HG03066 (cell line): ENCODE results near the gene GABBR2.

Experiments used
- ATAC-seq: cut with Tn5 transposase; IDR thresholded peaks from one replicate; pipeline ENCODE4 v1.9.1; 2021; ENCODE audit warnings: low read depth; ENCODE audit not compliant: unreplicated experiment

GABBR2 gene

GRCh38 chr9:98418578-98419259 lies 290.0 kb downstream of the GABBR2 start:
- ATAC-seq, result no peak

GRCh38 chr9:98416294-98417248 lies 292.2 kb downstream of the GABBR2 start:
- no peak for ATAC-seq

GRCh38 chr9:98415782-98416181 lies 293.0 kb downstream of the GABBR2 start:
- ATAC-seq, result no peak

- ATAC-seq, result no peak
Measured at GRCh38 chr9:98413084-98413483, 295.7 kb downstream of the GABBR2 start.

DNA sequence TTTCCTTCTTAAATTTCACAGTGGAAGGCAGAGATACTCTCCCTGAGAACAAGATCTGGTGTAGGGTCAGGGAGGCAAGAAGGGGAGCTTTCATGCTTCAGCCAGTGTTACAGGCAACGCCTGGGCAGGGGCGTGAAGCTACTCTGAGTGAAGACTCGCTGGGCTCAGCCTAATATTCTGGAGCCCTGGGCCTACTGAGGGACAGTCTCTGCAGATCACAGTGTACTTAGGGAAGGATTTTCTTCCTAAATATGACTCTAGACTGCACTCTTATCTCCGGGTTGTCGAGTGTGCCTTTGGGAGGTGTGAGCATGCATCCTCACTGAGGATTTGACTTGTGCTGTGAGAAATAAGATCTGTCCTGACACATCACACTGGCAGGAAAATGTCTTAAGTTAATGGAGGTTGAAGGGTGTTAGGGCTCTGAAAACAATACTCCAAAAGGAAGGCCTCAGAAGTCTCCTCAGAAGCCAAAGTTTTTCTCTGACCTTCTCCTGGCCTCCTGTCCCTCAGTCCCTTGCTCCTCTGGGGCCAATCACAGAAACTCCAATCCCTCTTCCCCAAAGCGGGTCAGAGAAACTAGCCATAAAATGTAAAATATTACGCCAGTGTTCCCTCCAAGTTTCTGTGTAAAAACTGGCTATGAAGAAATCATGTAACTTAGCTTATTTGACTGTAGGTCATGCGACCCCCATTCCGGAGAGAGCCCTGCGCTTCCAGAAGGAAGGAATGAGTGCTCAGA lies 296.5 kb downstream of the GABBR2 start:
- no peak for ATAC-seq

DNA sequence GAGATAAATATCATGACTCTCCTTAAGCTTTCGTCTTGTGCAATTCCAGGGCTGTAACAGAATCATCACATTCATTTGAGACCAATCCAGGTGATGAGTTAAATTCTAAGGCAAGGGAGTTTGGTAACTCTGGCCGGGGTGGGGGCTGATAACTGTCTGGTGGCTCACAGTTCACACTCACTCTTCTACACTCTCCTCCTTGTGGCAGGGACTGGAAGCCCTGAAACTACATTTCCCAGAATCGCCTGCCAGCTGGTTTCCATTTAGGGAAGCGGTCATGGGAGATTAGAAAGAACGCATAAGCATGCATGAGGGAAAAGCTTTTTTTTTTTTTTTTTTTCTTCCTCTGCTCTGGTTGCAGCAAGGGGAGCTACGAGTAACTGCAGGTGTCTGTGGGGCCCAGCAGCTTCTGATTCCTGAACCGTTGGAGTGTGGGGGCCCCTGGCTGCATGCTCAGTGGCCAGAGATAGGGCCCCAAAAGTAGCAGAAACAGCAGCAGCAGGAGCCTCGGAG lies 298.5 kb downstream of the GABBR2 start:
- no peak for ATAC-seq

GRCh38 chr9:98409719-98410118 lies 299.0 kb downstream of the GABBR2 start:
- ATAC-seq, result no peak

DNA sequence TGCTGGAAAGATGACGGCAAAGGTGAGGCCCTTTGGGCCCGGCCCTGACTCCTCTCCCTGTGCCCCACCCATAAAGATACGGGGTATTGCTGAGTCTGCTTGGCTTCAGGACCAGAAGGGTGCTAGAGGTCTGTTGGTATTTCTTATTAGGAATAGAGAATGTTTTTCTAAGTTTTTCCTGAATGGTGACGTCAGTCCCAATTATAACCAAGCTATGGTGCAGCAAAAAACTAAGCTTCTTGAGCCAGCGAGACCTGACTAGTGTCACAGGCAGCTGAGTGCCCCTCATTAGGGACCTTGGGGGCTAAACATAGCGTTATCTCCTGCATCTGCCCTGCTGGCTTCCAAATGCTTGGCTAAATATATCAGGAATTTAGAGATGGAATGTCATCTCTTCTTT lies 302.3 kb downstream of the GABBR2 start:
- no peak for ATAC-seq

GRCh38 chr9:98404237-98404636 lies 304.5 kb downstream of the GABBR2 start:
- no peak for ATAC-seq

- ATAC-seq, result no peak
Measured at GRCh38 chr9:98403715-98404114, 305.0 kb downstream of the GABBR2 start.

DNA sequence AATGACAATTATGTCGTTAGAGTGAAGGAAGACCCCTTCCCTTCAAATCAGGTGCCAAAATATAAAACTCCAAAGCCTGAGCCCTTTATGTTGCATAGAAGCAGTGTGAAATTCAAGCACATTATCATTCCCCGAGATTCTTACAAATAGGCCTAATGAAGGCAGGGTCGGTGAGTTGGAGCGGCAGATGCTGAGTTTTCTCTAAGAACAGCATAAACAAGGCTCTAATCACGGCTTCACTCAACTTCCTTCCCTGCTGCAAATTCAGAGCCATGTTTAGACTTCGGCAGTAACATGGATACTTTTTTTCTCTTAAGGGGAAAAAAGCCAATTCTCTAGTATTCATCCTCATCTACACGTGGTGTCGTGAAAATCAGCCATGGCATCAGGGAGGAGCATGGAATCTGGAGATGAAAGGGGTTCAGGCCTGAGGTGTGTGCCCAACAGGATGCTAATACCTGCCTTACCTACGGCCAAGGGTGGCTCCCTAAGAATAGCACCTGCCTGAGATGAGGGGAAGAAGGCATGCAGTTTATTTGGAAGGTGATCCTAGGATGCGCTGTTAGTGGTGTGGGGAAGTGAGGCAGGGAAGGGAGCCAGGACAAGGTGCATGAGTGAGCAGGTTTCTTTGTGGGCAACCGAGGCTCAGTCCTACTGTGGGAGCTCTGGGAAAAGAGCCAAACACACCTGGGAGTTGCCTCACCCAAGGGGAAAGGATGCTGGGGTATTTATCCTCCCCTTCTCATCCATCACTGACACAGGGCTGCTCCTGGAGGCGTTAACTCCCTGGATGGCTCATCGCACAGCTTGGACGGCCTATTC lies 306.5 kb downstream of the GABBR2 start:
- no peak for ATAC-seq

DNA sequence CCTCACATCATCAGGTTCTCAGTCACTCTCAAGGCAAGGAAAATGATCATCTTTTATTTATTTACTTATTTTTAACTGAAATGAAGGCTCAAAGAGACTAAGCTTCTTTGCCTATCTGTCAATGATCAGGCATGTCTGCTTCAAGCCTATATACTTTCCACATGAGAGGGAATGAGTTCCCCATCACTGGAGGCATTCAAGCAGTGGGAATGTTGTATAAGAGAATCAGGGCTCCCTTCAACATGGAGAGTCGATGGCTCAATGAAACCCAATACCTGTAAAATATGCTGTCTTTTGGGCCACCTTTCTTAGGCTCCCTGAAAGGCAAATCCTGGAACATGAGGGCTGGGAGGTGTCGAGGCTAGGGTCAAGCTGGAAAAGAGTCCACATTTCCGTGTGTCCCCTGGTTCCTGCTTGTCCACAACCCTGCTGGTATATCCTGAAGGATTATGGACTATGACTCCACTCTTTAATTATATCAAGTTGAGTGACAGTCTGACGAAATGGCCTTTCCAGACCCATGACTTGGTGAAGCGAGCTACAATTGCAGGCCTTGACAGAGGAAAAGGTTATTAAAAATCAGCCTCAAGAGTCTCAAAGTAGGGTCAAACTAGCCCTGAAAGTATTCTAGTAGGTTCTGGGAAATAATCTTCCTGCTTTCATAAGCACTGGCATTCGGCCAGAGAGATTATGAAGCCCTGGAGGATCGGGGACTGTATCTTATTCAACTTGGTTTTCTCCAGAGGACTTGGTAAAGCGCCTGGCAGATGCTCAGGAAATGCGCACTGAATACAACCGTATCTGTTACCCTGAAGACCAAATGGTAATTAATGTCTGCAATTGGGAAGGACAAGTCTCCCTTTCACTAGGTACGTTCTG lies 307.4 kb downstream of the GABBR2 start:
- ATAC-seq, result no peak

- ATAC-seq, result no peak
Measured at GRCh38 chr9:98399950-98400683, 308.6 kb downstream of the GABBR2 start.

- ATAC-seq, result no peak
Measured at GRCh38 chr9:98396656-98397055, 312.1 kb downstream of the GABBR2 start.

- ATAC-seq, result no peak
Measured at GRCh38 chr9:98396236-98396635, 312.5 kb downstream of the GABBR2 start.

DNA sequence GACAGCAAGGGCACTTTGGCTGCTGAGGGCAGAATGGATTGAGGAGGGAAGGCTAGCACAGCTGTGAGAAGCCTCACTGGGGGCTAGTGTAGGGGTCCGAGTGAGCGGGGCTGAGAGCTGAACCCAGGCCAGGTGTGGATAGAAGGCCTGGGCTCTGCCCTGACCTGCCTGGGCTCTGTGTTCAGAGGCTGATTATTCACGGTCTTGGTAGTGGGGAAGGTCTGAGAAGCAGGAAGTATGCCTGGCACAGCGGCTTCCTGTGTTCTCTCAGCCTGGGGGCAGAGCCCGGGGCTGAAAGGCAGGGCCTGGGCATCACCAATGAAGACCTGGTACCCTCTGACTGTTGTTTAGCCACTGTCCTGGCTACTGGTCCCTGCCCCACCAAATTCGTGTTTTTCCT lies 316.9 kb downstream of the GABBR2 start:
- no peak for ATAC-seq

DNA sequence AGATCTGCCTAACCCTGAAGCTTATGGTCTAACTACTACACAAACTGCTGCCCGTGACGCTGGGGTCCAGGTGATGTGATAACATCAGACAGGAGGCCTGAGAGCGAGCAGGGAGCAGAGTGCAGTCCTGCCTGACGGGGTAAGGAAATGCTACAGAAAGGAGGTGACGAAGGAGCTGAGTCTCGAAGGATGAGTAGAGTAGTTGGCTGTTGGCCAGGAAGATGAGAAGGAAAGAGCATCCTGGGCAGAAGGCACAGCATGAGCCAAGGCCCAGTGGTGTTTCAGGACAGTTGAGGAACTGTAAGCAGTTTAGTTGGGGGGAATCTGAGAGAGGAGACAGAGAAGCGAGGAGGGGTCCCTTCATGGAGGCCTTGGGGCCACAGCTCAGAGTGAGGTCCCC lies 317.3 kb downstream of the GABBR2 start:
- ATAC-seq, result no peak

- no peak for ATAC-seq
Measured at GRCh38 chr9:98385751-98386150, 323.0 kb downstream of the GABBR2 start.
